COR-L47 (cell line): Measurements from ENCODE around the gene C5.
"Not testable (repeated sequence)": the region's sequence is repeated elsewhere in the genome, so short reads cannot be mapped to it uniquely, and the experiment has no call there.

ENCODE experiments used
- DNase-seq: peaks from one replicate; lab custom pipeline; 2025; lab: John Stamatoyannopoulos, UW

Gene C5

GRCh38 chr9:121050128-121050988 is at the start of gene C5:
TSS of gene C5 (minus strand) at chr9:121050275. CDS start at chr9:121050246, 29 bp downstream.
- DNase-seq = no peak

GRCh38 chr9:121098567-121099198 is 48.6 kb upstream of the C5 start:
- no peak for DNase-seq

- no peak for DNase-seq
These were observed 45.0 kb upstream of the C5 start for GRCh38 chr9:121095057-121095456.

GRCh38 chr9:121090743-121091142 is 40.7 kb upstream of the C5 start:
- not testable (repeated sequence) for DNase-seq

GRCh38 chr9:121088576-121088975 is 38.5 kb upstream of the C5 start:
- no peak for DNase-seq

- DNase-seq = no peak
These were observed 35.6 kb upstream of the C5 start for GRCh38 chr9:121085661-121086060.

- no peak for DNase-seq
These were observed 32.0 kb upstream of the C5 start for GRCh38 chr9:121082075-121082474.

GRCh38 chr9:121075251-121076036 is 25.4 kb upstream of the C5 start:
- DNase-seq = no peak

- DNase-seq = peak; percentile 94
These were observed 24.5 kb upstream of the C5 start, which contains the start of gene CNTRL for GRCh38 chr9:121074370-121075250. TSS of gene CNTRL (plus strand) at chr9:121074955. CDS start at chr9:121088327, 13,372 bp downstream.

- peak; percentile 2 for DNase-seq
These were observed 23.0 kb upstream of the C5 start for GRCh38 chr9:121073038-121073437.

GRCh38 chr9:121071756-121072421 is 21.8 kb upstream of the C5 start:
- peak; percentile 43 for DNase-seq

GRCh38 chr9:121071370-121071755 is 21.3 kb upstream of the C5 start:
- DNase-seq = no peak

- DNase-seq = no peak
These were observed 19.3 kb upstream of the C5 start for GRCh38 chr9:121069396-121069795.

- no peak for DNase-seq
These were observed 17.6 kb upstream of the C5 start for GRCh38 chr9:121067640-121068039.

- no peak for DNase-seq
These were observed 16.8 kb upstream of the C5 start for GRCh38 chr9:121066850-121067249.

GRCh38 chr9:121059998-121060636 is 10.0 kb upstream of the C5 start:
- DNase-seq = peak; percentile 69

GRCh38 chr9:121059513-121059912 is 9.4 kb upstream of the C5 start:
- DNase-seq = no peak

- DNase-seq = no peak
These were observed 7.7 kb upstream of the C5 start for GRCh38 chr9:121057821-121058220.

- no peak for DNase-seq
These were observed 5.6 kb upstream of the C5 start for GRCh38 chr9:121055642-121056143.

GRCh38 chr9:121053544-121053943 is 3.5 kb upstream of the C5 start:
- no peak for DNase-seq
